K562 (cell line): Measurements from ENCODE around the gene NYAP1. TPM values are rescaled to one million over a fixed set of nuclear protein-coding genes. Genes with fewer than 3 reads are reported as not detected.

Experiments used
- ASH1L ChIP-seq: fragments of 450-650 bp; IDR thresholded peaks from 2 replicates; pipeline ENCODE4 v1.6.1; 2018; ENCODE audit warnings: borderline replicate concordance, mild to moderate bottlenecking, low read depth; ENCODE audit not compliant: partially characterized antibody
- CREM ChIP-seq: IDR thresholded peaks from 2 replicates; pipeline ENCODE4 v1.6.1; 2014; ENCODE audit warnings: antibody characterized with exemption, low read depth
- ESRRB ChIP-seq: fragments of 250-450 bp; sonication (Bioruptor Pico); IDR thresholded peaks from 2 replicates; pipeline ENCODE4 v1.5.0; 2020; ENCODE audit warnings: mild to moderate bottlenecking, moderate library complexity, borderline replicate concordance
- MCM2 ChIP-seq: fragments of 450-650 bp; IDR thresholded peaks from 2 replicates; pipeline ENCODE4 v1.6.1; 2017; ENCODE audit warnings: low read depth, mild to moderate bottlenecking
- NR2C2 ChIP-seq, 2 experiments: fragments of 200-800 bp in 1 of 2; sonication (Bioruptor generic) in 1 of 2; sonication (generic) in 1 of 2; formaldehyde crosslinking in 1 of 2; IDR thresholded peaks; 2 replicates each; pipeline versions ENCODE4 v1.6.1 to v1.8.0; 2016 to 2022; ENCODE audit warnings: mild to moderate bottlenecking in 1 of 2, missing compliant biosample characterization in 1 of 2, missing genetic modification characterization in 1 of 2, missing genetic modification reagents in 1 of 2
- TAF15 ChIP-seq: fragments of 200-400 bp; formaldehyde crosslinking; IDR thresholded peaks from 2 replicates; pipeline ENCODE4 v1.6.1; 2017; ENCODE audit warnings: mild to moderate bottlenecking, low read depth, low read length, moderate library complexity
- TEAD4 ChIP-seq, 2 experiments: sonication (generic) in 1 of 2; formaldehyde crosslinking in 1 of 2; IDR thresholded peaks; 2 replicates each; pipeline versions ENCODE4 v1.6.1 to v1.8.0; 2012 to 2022; ENCODE audit warnings: borderline replicate concordance in 1 of 2, inconsistent platforms in 1 of 2, low read length in 1 of 2, mild to moderate bottlenecking in 1 of 2, missing genetic modification reagents in 1 of 2
- TRIM24 ChIP-seq, 2 experiments: fragments of 450-650 bp; IDR thresholded peaks; 2 replicates each; pipeline ENCODE4 v1.6.1; 2016
- YY1 ChIP-seq, 3 experiments: IDR thresholded peaks; 2 replicates each; pipeline ENCODE4 v1.6.1; 2011; ENCODE audit warnings: low read length in 2 of 3, mild to moderate bottlenecking in 2 of 3, moderate library complexity in 2 of 3, borderline replicate concordance in 1 of 3, control low read depth in 1 of 3, low read depth in 1 of 3; ENCODE audit not compliant: insufficient read depth in 3 of 3, insufficient replicate concordance in 2 of 3, control insufficient read depth in 1 of 3, insufficient read length in 1 of 3; ENCODE audit errors: extremely low read depth in 1 of 3
- ZFPM2 ChIP-seq: fragments of 250-450 bp; sonication (Bioruptor Pico); IDR thresholded peaks from 2 replicates; pipeline ENCODE4 v1.5.1; 2022; ENCODE audit warnings: mild to moderate bottlenecking
- ZNF133 ChIP-seq: fragments of 250-450 bp; sonication (Bioruptor Pico); IDR thresholded peaks from 2 replicates; pipeline ENCODE4 v1.4.0; 2020; ENCODE audit warnings: mild to moderate bottlenecking
- ZNF696 ChIP-seq: fragments of 250-450 bp; sonication (Bioruptor Pico); conservative IDR thresholded peaks from 2 replicates; pipeline ENCODE4 v1.4.0; 2020; ENCODE audit warnings: mild to moderate bottlenecking, moderate library complexity
- polyA plus RNA-seq, 8 experiments: library from polyadenylated mRNA; depleted of rRNA in 4 of 8; stranded (reverse) in 5 of 8; unstranded in 3 of 8; fragments of >200 nt; fragmentation: Nextera tagmentation in 2 of 8; fragmentation: Illumina TruSeq in 1 of 8; extraction: Ambion mirVana in 2 of 8; extraction: Trizol in 1 of 8; gene quantifications; 2 replicates each; pipeline versions ENCODE4 v1.2.1 to v1.2.3, GENCODE V29; 2011 to 2014; ENCODE audit warnings: inconsistent platforms in 1 of 8, missing spikeins in 1 of 8
- total RNA-seq, 7 experiments: library from RNA; depleted of rRNA in 6 of 7; stranded (reverse); fragments of >200 nt in 6 of 7; fragmentation: Illumina TruSeq in 2 of 7; extraction: Trizol in 2 of 7; gene quantifications; 2 replicates each; pipeline versions ENCODE4 v1.2.1 to v1.2.3, GENCODE V29; 2011 to 2021; ENCODE audit warnings: low replicate concordance in 1 of 7
- TF ChIP-seq, protein P1 (sequence below): fragments of 450-650 bp; IDR thresholded peaks from 2 replicates; pipeline ENCODE4 v1.6.1; 2016; ENCODE audit warnings: missing biosample characterization, missing genetic modification characterization
- TF ChIP-seq, protein P2 (sequence below): sonication (generic); IDR thresholded peaks from 2 replicates; pipeline ENCODE4 v1.6.1; 2016
- TF ChIP-seq, protein P3 (sequence below): sonication (generic); formaldehyde crosslinking; IDR thresholded peaks from 2 replicates; pipeline ENCODE4 v1.8.0; 2022; ENCODE audit warnings: mild to moderate bottlenecking, missing genetic modification reagents
- TF ChIP-seq, protein P4 (sequence below): fragments of 250-450 bp; sonication (Bioruptor Pico); IDR thresholded peaks from 2 replicates; pipeline ENCODE4 v1.8.0; 2021; ENCODE audit warnings: borderline replicate concordance, mild to moderate bottlenecking, moderate library complexity; ENCODE audit not compliant: poor library complexity, severe bottlenecking
- TF ChIP-seq, protein P5 (sequence below): sonication (generic); formaldehyde crosslinking; IDR thresholded peaks from 2 replicates; pipeline ENCODE4 v1.8.0; 2022; ENCODE audit warnings: mild to moderate bottlenecking, low read depth, missing genetic modification reagents
- TF ChIP-seq, protein P6 (sequence below): fragments of 250-450 bp; sonication (Bioruptor Pico); IDR thresholded peaks from 2 replicates; pipeline ENCODE4 v1.5.0; 2021; ENCODE audit warnings: mild to moderate bottlenecking, moderate library complexity

Gene NYAP1
- total and polyA plus RNA-seq, 9 of the 15 experiments (the other 6 are each of a cell fraction or from before 2014, with no cell fraction given): 0.11 to 0.88 (median 0.22) TPM; not detected in 2

DNA sequence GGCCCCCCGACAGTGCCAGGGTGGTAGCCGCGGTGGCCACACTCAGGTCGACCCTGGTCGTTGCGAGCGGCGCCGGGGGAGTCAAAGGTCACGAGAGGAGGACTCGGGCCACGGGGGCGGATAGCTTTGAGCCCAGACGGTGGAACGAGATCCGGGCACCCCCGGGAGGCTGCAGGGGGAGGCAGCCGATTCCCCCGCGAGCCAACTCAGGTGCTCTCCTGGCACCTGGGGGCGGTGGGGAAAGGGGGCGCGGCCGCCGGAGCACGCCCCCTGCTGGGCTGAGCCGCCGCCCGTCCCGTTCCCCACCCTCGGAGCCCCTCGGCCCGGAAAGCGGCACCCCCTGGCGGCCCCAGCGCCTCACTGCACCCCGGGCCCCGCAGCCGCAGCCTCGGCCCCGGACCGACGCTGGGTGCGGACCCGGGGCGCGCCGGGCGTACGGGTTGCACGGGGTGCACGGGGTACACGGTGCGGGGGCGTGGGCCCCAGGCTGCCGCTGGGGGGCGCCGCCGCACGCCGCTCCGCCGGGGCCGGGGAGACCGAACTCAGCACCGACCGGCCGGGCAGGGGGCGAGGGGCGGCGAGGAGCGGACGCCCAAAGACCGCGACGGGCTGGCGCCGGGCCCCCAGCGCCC, 521 bp upstream of the NYAP1 start (continued):
- TF ChIP-seq NR2C2 (CRISPR knock-in tag; IDR thresholded peaks at IDR 0.05) (peak; percentile 91), NR2C2 (tag; IDR thresholded peaks at IDR 0.05) (peak; percentile 97), ESRRB (CRISPR knock-in tag) (no peak), TEAD4 (IDR thresholded peaks at IDR 0.05; ENCODE audit: low read length) (0 out of 2 replicates have a peak, but pooled peaks have one; percentile 21), TEAD4 (CRISPR knock-in tag; IDR thresholded peaks at IDR 0.05; ENCODE audit: borderline replicate concordance) (no peak), ZNF133 (no peak), TRIM24 (IDR thresholded peaks at IDR 0.05) (0 out of 4 replicates have a peak, but pooled peaks of 1 of the 2 experiments have one; percentile 21), ZNF696 (CRISPR knock-in tag) (no peak), YY1 (IDR thresholded peaks at IDR 0.05; ENCODE audit: borderline replicate concordance in 1 of 3, control insufficient read depth in 1 of 3, extremely low read depth in 1 of 3, insufficient read depth in 3 of 3, insufficient read length in 1 of 3, insufficient replicate concordance in 2 of 3, low read depth in 1 of 3, low read length in 2 of 3) (peak in 2 of 3 experiments; percentile 40 to 70), MCM2 (no peak), ZFPM2 (CRISPR knock-in tag) (no peak), TAF15 (no peak), CREM (peak; percentile 54; the same call in 1 of the 2 replicates), ASH1L (no peak)
- TF ChIP-seq, protein P1, sequence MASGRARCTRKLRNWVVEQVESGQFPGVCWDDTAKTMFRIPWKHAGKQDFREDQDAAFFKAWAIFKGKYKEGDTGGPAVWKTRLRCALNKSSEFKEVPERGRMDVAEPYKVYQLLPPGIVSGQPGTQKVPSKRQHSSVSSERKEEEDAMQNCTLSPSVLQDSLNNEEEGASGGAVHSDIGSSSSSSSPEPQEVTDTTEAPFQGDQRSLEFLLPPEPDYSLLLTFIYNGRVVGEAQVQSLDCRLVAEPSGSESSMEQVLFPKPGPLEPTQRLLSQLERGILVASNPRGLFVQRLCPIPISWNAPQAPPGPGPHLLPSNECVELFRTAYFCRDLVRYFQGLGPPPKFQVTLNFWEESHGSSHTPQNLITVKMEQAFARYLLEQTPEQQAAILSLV (tag): no peak
- TF ChIP-seq, protein P2, sequence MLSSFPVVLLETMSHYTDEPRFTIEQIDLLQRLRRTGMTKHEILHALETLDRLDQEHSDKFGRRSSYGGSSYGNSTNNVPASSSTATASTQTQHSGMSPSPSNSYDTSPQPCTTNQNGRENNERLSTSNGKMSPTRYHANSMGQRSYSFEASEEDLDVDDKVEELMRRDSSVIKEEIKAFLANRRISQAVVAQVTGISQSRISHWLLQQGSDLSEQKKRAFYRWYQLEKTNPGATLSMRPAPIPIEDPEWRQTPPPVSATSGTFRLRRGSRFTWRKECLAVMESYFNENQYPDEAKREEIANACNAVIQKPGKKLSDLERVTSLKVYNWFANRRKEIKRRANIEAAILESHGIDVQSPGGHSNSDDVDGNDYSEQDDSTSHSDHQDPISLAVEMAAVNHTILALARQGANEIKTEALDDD: no peak
- TF ChIP-seq, protein P3, sequence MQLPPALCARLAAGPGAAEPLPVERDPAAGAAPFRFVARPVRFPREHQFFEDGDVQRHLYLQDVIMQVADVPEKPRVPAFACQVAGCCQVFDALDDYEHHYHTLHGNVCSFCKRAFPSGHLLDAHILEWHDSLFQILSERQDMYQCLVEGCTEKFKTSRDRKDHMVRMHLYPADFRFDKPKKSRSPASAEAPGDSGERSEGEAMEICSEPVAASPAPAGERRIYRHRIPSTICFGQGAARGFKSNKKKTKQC (CRISPR knock-in tag): no peak
- TF ChIP-seq, protein P4, sequence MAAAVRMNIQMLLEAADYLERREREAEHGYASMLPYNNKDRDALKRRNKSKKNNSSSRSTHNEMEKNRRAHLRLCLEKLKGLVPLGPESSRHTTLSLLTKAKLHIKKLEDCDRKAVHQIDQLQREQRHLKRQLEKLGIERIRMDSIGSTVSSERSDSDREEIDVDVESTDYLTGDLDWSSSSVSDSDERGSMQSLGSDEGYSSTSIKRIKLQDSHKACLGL (CRISPR knock-in tag): no peak
- TF ChIP-seq, protein P5, sequence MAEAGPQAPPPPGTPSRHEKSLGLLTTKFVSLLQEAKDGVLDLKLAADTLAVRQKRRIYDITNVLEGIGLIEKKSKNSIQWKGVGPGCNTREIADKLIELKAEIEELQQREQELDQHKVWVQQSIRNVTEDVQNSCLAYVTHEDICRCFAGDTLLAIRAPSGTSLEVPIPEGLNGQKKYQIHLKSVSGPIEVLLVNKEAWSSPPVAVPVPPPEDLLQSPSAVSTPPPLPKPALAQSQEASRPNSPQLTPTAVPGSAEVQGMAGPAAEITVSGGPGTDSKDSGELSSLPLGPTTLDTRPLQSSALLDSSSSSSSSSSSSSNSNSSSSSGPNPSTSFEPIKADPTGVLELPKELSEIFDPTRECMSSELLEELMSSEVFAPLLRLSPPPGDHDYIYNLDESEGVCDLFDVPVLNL (CRISPR knock-in tag): no peak
- TF ChIP-seq, protein P6, sequence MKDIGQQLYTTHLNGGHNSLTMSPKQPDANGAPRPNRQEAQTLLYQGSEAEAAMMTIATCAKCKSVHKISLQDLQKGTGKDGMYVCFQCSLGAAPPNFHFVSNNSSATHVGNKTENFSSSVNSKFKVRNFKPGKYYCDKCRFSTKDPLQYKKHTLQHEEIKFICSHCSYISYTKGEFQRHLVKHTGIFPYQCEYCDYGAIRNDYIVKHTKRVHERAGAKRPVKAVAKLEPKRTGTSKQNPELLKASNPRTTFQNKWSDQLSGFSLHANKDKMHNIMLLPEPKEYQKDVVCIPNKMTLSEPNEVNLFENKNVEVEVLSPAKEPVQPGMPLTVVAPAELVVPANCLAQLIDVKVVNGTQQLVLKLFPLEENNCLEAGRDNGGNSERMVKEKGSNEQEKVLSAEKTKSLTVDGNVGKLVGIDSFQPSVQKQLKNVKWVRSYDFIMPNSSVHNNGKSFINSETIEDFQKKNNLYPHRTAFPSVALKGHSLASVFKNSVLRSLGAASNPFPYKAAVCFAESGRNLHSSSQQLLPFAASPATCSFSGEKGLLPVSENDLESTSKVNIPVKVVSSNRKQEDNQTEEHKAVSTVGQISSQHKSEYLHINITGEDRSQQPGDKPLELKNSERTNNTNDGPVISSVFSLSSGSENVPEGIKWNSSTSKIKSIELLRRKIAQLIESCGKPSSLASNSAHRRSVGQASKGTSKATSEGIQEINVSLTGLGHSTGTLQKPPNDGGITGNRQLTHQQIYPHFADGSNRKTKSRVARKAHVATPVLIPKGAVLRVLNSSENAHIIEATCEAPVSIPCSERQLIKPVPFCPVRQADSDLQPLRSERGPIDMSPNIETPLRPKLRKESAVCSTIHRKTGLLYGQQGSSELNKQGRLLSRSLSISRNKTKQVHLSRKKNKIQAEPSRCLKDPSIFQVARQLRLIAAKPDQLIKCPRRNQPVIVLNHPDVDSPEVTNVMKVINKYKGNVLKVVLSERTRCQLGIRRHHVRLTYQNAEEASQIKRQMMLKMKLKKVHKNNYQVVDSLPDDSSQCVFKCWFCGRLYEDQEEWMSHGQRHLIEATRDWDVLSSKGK (CRISPR knock-in tag): no peak
